CD14-positive monocyte (primary cell): ENCODE data around the gene ARHGAP15. TPM values are rescaled to one million over a fixed set of nuclear protein-coding genes. Genes with fewer than 3 reads are reported as not detected.

Experiments
- DNase-seq, 3 donors: peaks; one replicate each; pipeline ENCODE4 v3.0.0-alpha.2; 2011 to 2022
- H2AFZ ChIP-seq: 2 replicates; pipeline ENCODE4 v1.6.0; 2012; ENCODE audit warnings: mild to moderate bottlenecking, low read depth, low read length, inconsistent platforms; ENCODE audit not compliant: insufficient read depth, poor library complexity, severe bottlenecking
- H3K27ac ChIP-seq, 2 donors: 1 replicate in 1 of 2; 2 replicates in 1 of 2; pipeline ENCODE4 v1.5.1; 2012 to 2013; ENCODE audit warnings: low read length in 2 of 2, control low read depth in 1 of 2, inconsistent platforms in 1 of 2, low read depth in 1 of 2, mild to moderate bottlenecking in 1 of 2
- H3K27me3 ChIP-seq, 2 donors: one replicate each; pipeline versions ENCODE4 v1.6.0 to v1.6.1; 2011 to 2013; ENCODE audit warnings: low read length in 2 of 2; ENCODE audit not compliant: control insufficient read depth in 2 of 2, insufficient read depth in 2 of 2
- H3K36me3 ChIP-seq, 2 donors: replicated peaks in 1 of 2; 1 replicate in 1 of 2; 2 replicates in 1 of 2; pipeline versions ENCODE4 v1.5.1 to v1.6.1; 2012 to 2013; ENCODE audit warnings: low read length in 2 of 2, control low read depth in 1 of 2, inconsistent platforms in 1 of 2, mild to moderate bottlenecking in 1 of 2; ENCODE audit not compliant: insufficient read depth in 2 of 2, control insufficient read depth in 1 of 2
- H3K4me1 ChIP-seq, 2 donors: 1 replicate in 1 of 2; 2 replicates in 1 of 2; pipeline versions ENCODE4 v1.5.1 to v1.6.1; 2012 to 2013; ENCODE audit warnings: low read length in 2 of 2, control low read depth in 1 of 2, inconsistent platforms in 1 of 2, mild to moderate bottlenecking in 1 of 2, moderate library complexity in 1 of 2; ENCODE audit not compliant: insufficient read depth in 2 of 2, control insufficient read depth in 1 of 2
- H3K4me2 ChIP-seq: replicated peaks from 2 replicates; pipeline ENCODE3; 2012; ENCODE audit warnings: low read length, moderate library complexity, mild to moderate bottlenecking; ENCODE audit not compliant: poor library complexity, severe bottlenecking; ENCODE audit errors: extremely low read depth
- H3K4me3 ChIP-seq, 3 experiments: fragments of 200-600 bp in 1 of 3; sonication (generic) in 1 of 3; replicated peaks in 1 of 3; 1 replicate in 2 of 3; 2 replicates in 1 of 3; pipeline ENCODE4 v1.5.1; 2011 to 2013; ENCODE audit warnings: low read length in 3 of 3, mild to moderate bottlenecking in 3 of 3, control low read depth in 2 of 3, low read depth in 2 of 3, inconsistent platforms in 1 of 3, moderate library complexity in 1 of 3
- H3K79me2 ChIP-seq: 2 replicates; pipeline ENCODE4 v1.6.0; 2012; ENCODE audit warnings: mild to moderate bottlenecking, control low read depth, inconsistent platforms, low read length, moderate library complexity; ENCODE audit not compliant: insufficient read depth
- H3K9ac ChIP-seq: 2 replicates; pipeline ENCODE4 v1.6.0; 2017; ENCODE audit warnings: low read length, mild to moderate bottlenecking; ENCODE audit not compliant: insufficient read depth, poor library complexity, severe bottlenecking
- H3K9me3 ChIP-seq, 2 donors: replicated peaks in 1 of 2; 1 replicate in 1 of 2; 2 replicates in 1 of 2; pipeline versions ENCODE4 v1.5.1 to v1.6.1; 2012 to 2013; ENCODE audit warnings: low read length in 2 of 2, control low read depth in 1 of 2; ENCODE audit not compliant: control insufficient read depth in 1 of 2, insufficient read depth in 1 of 2
- H4K20me1 ChIP-seq: 2 replicates; pipeline ENCODE4 v1.6.0; 2012; ENCODE audit warnings: mild to moderate bottlenecking, low read length, control low read depth, moderate library complexity; ENCODE audit not compliant: insufficient read depth
- H3K27ac Mint-ChIP-seq, 7 donors: one replicate each; pipeline ENCODE4 v1.8.0; 2020; ENCODE audit warnings: mild to moderate bottlenecking in 7 of 7, mixed read lengths in 7 of 7, moderate library complexity in 6 of 7, inconsistent platforms in 2 of 7
- H3K27me3 Mint-ChIP-seq, 3 donors: one replicate each; pipeline ENCODE4 v1.8.0; 2021 to 2022; ENCODE audit warnings: low read depth in 3 of 3, mild to moderate bottlenecking in 3 of 3, mixed read lengths in 3 of 3, moderate library complexity in 3 of 3, inconsistent platforms in 1 of 3
- H3K36me3 Mint-ChIP-seq, 2 donors: one replicate each; pipeline ENCODE4 v1.8.0; 2020; ENCODE audit warnings: mixed read lengths in 2 of 2, inconsistent platforms in 1 of 2, mild to moderate bottlenecking in 1 of 2
- H3K4me1 Mint-ChIP-seq: one replicate; pipeline ENCODE4 v1.8.0; 2020; ENCODE audit warnings: mild to moderate bottlenecking, mixed read lengths
- H3K4me3 Mint-ChIP-seq, 2 donors: one replicate each; pipeline ENCODE4 v1.8.0; 2020; ENCODE audit warnings: mild to moderate bottlenecking in 2 of 2, mixed read lengths in 2 of 2, moderate library complexity in 1 of 2
- H3K9me3 Mint-ChIP-seq, 7 donors: one replicate each; pipeline ENCODE4 v1.8.0; 2020 to 2022; ENCODE audit warnings: mixed read lengths in 7 of 7, mild to moderate bottlenecking in 6 of 7, moderate library complexity in 6 of 7, inconsistent platforms in 2 of 7
- WGBS: methylation state at CpG from one replicate; pipeline ENCODE4 v1.1.5; 2013; ENCODE audit warnings: missing lambda C conversion rate; ENCODE audit not compliant: insufficient coverage; 5-methylcytosine and 5-hydroxymethylcytosine counted together
- intact Hi-C, 2 donors: fragments of 100-400 bp; cut with micrococcal nuclease; formaldehyde crosslinking; loops; one replicate each; pipeline versions ENCODE4 v1.15.0 to v1.15.1; 2023
- polyA plus RNA-seq, 3 donors: library from polyadenylated mRNA; depleted of rRNA in 1 of 3; unstranded in 2 of 3; stranded (reverse) in 1 of 3; fragments of 300-500 nt in 2 of 3; fragments of >200 nt in 1 of 3; fragmentation: Illumina TruSeq in 2 of 3; gene quantifications; 1 replicate in 2 of 3; 2 replicates in 1 of 3; pipeline ENCODE4 v1.2.3, GENCODE V29; 2012 to 2021
- TF ChIP-seq, protein P1 (sequence below): fragments of 200-600 bp; IDR thresholded peaks from one replicate; pipeline ENCODE4 v1.8.0; 2022; ENCODE audit warnings: antibody characterized with exemption, mild to moderate bottlenecking

The ARHGAP15 gene
- polyA plus RNA-seq, 3 donors, result 35.4 to 50.9 (median 50.7) TPM

DNA sequence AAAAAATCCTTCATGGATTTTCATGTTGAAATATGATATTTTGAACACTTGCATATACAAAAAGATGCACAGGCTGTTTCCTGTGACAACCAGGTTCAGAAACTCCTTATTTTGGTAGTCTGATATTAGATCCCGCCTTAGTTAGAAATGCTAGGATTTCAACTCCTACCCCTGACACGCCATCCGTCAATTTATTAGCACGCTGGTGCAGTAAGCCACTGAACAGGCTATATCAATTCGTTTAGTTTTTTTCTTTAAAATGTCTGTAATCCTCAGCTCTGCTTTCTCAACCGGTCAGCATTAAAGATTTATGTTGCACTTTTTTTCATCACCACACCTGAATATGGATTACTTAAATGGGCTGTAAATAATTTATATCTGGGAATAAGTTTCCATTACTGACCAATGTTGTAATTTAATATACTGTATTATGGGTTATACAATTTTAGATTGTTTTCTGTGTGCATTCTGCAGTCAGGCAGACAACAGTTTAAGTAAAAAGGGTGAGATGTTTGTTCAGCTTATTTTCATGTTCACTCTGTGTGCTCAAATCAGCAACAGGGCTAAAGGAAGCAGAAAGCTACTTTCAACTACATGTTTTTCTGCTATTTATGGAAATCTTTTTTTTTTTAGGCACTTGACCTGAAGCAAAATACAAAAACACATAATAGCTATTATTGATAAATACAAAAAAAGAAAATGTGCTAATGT, 227.7 kb downstream of the ARHGAP15 start:
- H3K27ac Mint-ChIP-seq, result no peak overlapping the region
- Histone ChIP-seq H3K36me3 (no peaks in the 10 kb centered on the region), H3K79me2 (peaks cover 5% of the 10 kb centered on the region), H3K27me3 (no peaks in the 10 kb centered on the region), H3K4me2 (no peak overlapping the region), H2AFZ (no peak overlapping the region), H3K4me1 (peaks cover 7 to 13% of the 10 kb centered on the region in 2 donors), H3K4me3 (no peak overlapping the region), H3K27ac (no peak overlapping the region), H3K9ac (no peak overlapping the region), H4K20me1 (peaks cover 8% of the 10 kb centered on the region), H3K9me3 (no peaks in the 10 kb centered on the region)
- intact Hi-C loops, result no loop called here
- no peak overlapping the region for H3K4me3 Mint-ChIP-seq
- WGBS, result no CpG with 5 or more reads among the region's 6 CpGs
- H3K9me3 Mint-ChIP-seq, result no peaks in the 10 kb centered on the region
- DNase-seq, result no peak
- peaks cover 6% of the 10 kb centered on the region in 2 donors for H3K36me3 Mint-ChIP-seq
- TF ChIP-seq, protein P1, sequence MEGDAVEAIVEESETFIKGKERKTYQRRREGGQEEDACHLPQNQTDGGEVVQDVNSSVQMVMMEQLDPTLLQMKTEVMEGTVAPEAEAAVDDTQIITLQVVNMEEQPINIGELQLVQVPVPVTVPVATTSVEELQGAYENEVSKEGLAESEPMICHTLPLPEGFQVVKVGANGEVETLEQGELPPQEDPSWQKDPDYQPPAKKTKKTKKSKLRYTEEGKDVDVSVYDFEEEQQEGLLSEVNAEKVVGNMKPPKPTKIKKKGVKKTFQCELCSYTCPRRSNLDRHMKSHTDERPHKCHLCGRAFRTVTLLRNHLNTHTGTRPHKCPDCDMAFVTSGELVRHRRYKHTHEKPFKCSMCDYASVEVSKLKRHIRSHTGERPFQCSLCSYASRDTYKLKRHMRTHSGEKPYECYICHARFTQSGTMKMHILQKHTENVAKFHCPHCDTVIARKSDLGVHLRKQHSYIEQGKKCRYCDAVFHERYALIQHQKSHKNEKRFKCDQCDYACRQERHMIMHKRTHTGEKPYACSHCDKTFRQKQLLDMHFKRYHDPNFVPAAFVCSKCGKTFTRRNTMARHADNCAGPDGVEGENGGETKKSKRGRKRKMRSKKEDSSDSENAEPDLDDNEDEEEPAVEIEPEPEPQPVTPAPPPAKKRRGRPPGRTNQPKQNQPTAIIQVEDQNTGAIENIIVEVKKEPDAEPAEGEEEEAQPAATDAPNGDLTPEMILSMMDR, result no peak
- peaks cover 12% of the 10 kb centered on the region for H3K4me1 Mint-ChIP-seq
- no peaks in the 10 kb centered on the region for H3K27me3 Mint-ChIP-seq

DNA sequence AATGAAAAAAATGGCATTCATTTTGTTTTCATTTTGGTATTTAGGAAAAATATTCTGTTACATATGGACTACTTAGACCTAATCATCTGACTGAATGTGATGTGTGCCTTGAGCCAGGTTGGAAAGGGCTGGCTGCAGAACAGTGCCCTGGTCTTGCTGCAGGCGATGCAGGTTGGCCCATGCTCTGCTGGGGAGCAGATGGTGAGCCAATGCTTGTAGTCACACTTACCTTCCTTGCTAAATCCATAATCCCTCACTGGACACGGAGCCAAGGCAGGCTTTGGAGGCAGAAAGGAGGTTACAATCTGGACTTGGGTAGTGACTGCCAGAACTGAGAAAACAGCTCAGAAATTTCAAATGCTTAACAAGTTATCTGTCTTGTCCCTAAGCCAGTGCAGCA, 228.7 kb downstream of the ARHGAP15 start:
- TF ChIP-seq, protein P1, result no peak
- Histone ChIP-seq H3K9ac (no peak overlapping the region), H4K20me1 (peaks cover 8% of the 10 kb centered on the region), H3K36me3 (no peaks in the 10 kb centered on the region), H3K79me2 (peaks cover 5% of the 10 kb centered on the region), H3K27me3 (no peaks in the 10 kb centered on the region), H3K4me1 (peaks cover 7 to 13% of the 10 kb centered on the region in 2 donors), H3K4me3 (no peak overlapping the region), H2AFZ (no peak overlapping the region), H3K9me3 (no peaks in the 10 kb centered on the region), H3K4me2 (no peak overlapping the region), H3K27ac (no peak overlapping the region)
- 90% methylated on average over 2 of the region's 2 CpGs for WGBS
- Mint-ChIP-seq H3K27ac (no peak overlapping the region), H3K27me3 (peaks cover 0 to under 1% (median 0%) of the 10 kb centered on the region in 3 donors), H3K4me1 (peaks cover 12% of the 10 kb centered on the region), H3K9me3 (no peaks in the 10 kb centered on the region), H3K4me3 (no peak overlapping the region), H3K36me3 (peaks cover 7 to 8% of the 10 kb centered on the region in 2 donors)
- intact Hi-C loops, result no loop called here
- no peak for DNase-seq
